Esophagus muscularis mucosa (tissue), 3 donors: Measurements from ENCODE around the gene AP1B1.

Experiments used
- POLR2A ChIP-seq: fragments of 450-650 bp; IDR thresholded peaks from one replicate; pipeline ENCODE4 v1.6.1; 2017; ENCODE audit warnings: antibody characterized with exemption, moderate library complexity, mild to moderate bottlenecking, low read depth
- TF ChIP-seq, protein P1 (sequence below), 3 experiments: fragments of 200-600 bp in 2 of 3; fragments of 450-650 bp in 1 of 3; sonication (generic) in 2 of 3; IDR thresholded peaks; one replicate each; pipeline ENCODE4 v1.5.1; 2017 to 2019; ENCODE audit warnings: antibody characterized with exemption in 3 of 3, mild to moderate bottlenecking in 2 of 3, moderate library complexity in 1 of 3

- TF ChIP-seq, protein P1, sequence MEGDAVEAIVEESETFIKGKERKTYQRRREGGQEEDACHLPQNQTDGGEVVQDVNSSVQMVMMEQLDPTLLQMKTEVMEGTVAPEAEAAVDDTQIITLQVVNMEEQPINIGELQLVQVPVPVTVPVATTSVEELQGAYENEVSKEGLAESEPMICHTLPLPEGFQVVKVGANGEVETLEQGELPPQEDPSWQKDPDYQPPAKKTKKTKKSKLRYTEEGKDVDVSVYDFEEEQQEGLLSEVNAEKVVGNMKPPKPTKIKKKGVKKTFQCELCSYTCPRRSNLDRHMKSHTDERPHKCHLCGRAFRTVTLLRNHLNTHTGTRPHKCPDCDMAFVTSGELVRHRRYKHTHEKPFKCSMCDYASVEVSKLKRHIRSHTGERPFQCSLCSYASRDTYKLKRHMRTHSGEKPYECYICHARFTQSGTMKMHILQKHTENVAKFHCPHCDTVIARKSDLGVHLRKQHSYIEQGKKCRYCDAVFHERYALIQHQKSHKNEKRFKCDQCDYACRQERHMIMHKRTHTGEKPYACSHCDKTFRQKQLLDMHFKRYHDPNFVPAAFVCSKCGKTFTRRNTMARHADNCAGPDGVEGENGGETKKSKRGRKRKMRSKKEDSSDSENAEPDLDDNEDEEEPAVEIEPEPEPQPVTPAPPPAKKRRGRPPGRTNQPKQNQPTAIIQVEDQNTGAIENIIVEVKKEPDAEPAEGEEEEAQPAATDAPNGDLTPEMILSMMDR (IDR thresholded peaks at IDR 0.05): no peak
- no peak for TF ChIP-seq POLR2A
These were observed 89.7 kb downstream of the AP1B1 start for GRCh38 chr22:29298641-29299040.
